HS-27A (cell line): ENCODE data around the gene USP40.

Source experiments
- DNase-seq: peaks from one replicate; pipeline ENCODE4 v3.0.0-alpha.2; 2012; ENCODE audit warnings: low read depth, missing footprints

Gene USP40

GRCh38 chr2:233473386-233473791 is 93.2 kb downstream of the USP40 start:
- DNase-seq: no peak

DNA sequence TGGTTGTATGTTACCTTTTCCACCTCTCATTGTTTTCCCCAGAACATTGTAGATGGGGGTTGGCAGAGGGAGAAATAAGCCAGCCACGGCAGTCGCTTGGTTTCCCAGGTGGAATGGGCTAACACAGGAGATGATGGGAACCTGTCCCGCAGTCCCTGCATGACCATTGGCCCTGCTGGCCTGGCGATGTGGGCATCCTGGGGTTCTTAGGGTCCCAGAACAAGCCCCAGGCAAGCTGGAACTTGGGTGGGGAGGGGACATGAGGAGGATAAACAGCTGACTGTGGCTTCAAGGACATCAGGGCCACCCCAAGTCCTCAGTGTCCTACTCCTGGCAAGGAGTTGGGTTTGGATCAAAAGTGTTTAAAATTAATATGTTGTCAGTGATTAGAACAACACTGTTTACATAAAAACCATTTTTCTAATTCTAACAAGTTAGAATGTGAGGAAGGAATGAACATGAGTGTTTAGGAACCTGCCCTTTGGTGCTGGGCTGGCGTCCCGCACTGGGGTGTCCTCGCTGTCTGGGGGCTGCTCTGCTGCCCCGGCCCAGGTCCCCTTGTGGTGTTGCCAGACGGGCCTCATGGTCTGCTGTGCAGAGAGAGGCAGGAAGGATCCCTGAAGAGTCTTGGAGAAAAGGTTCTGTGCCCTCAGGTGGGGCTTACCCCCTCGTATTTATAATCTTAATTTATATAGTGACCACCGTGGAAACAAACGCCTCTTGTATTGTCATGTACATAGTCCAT is 95.1 kb downstream of the USP40 start:
- no peak for DNase-seq

GRCh38 chr2:233470839-233471238 is 95.7 kb downstream of the USP40 start:
- no peak for DNase-seq

DNA sequence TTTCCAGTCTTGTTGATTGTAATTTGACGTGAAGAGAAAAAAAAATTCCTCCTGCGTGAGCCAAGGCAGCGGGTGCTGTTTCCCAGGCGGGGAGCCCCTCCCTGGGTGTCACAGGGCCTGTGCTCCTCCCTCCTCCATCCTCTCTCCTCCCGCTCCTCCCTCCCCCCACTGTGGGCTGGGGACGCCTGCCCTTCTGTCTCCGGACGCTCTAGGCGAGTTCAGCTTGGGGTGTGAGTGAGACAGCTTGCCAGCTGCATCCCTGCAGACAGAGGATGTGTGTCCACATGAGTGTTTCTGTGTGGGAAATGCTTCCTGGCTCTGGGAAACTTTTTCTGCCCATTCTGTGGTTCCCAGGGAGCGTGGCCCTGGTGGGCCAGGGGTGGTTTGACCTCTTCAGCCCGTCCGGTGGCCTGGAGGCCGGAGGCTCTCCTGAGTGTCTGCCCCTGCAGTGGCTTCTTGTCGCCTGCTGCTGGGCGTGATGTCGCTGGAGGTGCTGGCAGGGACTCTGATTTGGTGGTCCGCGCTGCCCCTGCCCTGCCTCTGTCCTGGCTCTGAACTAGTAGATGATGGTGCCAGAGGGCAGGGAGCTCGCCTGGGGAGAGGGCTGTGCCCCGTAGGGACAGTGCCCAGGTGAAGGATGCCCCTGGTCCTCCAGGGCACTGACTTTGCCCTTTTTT is 96.4 kb downstream of the USP40 start:
- DNase-seq: no peak

- DNase-seq: no peak
These were observed 97.1 kb downstream of the USP40 start for GRCh38 chr2:233469261-233470010.

- no peak for DNase-seq
These were observed 97.9 kb downstream of the USP40 start for GRCh38 chr2:233468741-233469110.

GRCh38 chr2:233468047-233468740 is 98.4 kb downstream of the USP40 start:
- DNase-seq: no peak

DNA sequence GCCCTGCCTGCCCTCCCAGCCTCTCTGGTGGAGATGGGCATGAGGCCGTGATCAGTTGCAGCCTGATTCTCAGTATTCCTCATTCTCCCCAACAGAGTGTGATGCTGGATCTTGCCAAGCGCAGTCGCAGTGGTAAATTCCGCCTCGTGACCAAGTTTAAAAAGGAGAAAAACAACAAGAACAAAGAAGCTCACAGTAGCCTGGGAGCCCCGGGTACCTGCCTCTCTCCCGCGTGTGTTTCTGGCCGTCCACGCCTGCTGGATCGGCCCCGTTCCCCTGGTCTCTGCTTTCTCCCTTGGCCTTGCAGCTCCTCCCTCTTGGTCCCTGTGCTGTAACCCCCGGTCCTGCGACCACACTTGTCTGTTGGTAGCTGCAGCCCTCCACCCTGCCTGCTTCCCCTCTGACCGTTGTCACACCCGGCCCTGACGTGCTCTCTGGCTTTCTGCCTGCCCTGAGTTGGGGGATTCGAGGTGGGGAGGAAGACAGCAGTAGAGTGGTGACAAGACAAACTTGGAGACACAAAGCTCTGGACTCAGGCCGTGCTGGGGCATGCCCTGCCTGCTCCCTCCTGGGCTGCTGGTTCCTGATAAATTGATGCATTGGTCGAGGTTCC is 99.5 kb downstream of the USP40 start:
- DNase-seq: no peak

- no peak for DNase-seq
These were observed 101.9 kb downstream of the USP40 start for GRCh38 chr2:233464531-233465240.

GRCh38 chr2:233464056-233464455 is 102.5 kb downstream of the USP40 start:
- no peak for DNase-seq

- no peak for DNase-seq
These were observed 103.0 kb downstream of the USP40 start for GRCh38 chr2:233463586-233463985.

GRCh38 chr2:233462826-233463470 is 103.6 kb downstream of the USP40 start:
- no peak for DNase-seq

DNA sequence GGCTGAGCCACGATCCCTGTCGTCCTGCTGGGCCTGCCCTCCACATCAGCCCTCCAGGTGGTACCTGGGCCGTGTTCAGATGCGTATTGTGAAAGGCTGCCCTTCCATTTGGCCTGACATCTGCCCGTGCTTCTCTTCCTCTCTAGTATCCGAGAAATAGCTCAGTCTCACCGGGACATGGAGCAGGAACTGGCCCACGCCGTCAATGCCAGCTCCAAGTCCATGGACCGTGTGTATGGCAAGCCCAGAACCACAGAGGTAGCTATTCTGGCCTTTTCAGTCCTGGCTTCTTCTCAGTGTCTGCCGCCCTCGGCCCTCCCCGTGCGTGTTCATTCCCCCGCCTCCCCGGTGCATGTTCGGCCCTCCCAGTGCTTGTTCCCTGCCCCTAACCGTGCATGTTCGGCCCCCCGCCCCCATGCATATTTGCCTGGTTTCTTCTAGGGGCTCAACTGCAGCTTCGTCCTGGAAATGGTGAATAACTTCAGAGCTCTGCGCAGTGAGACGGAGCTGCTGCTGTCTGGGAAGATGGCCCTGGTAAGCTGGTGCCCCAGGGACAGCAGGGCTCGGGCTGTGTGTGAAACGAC is 104.3 kb downstream of the USP40 start:
- no peak for DNase-seq

- DNase-seq: no peak
These were observed 105.1 kb downstream of the USP40 start for GRCh38 chr2:233461481-233461891.

- DNase-seq: no peak
These were observed 105.7 kb downstream of the USP40 start for GRCh38 chr2:233460726-233461441.

DNA sequence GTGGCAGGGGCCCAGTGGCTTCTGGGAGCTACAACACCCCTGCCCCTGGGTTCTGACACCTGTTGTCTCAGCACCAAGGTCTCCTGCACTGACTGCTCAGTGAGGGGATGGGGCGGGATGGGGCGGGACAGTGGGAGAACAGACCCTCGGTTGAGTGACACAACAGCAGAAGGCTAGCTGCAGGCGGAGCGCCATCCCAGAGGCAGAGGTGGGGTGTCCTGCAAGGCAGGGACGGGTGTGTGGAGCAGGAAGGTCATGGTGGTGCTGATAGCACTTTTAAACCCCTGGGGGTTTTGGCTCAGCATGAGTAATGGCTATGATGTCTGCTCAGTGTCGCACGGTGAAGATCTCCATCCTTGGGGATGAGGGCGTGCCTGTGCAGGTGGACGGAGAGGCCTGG is 107.2 kb downstream of the USP40 start:
- DNase-seq: no peak

- DNase-seq: no peak
These were observed 107.8 kb downstream of the USP40 start for GRCh38 chr2:233458826-233459225.

DNA sequence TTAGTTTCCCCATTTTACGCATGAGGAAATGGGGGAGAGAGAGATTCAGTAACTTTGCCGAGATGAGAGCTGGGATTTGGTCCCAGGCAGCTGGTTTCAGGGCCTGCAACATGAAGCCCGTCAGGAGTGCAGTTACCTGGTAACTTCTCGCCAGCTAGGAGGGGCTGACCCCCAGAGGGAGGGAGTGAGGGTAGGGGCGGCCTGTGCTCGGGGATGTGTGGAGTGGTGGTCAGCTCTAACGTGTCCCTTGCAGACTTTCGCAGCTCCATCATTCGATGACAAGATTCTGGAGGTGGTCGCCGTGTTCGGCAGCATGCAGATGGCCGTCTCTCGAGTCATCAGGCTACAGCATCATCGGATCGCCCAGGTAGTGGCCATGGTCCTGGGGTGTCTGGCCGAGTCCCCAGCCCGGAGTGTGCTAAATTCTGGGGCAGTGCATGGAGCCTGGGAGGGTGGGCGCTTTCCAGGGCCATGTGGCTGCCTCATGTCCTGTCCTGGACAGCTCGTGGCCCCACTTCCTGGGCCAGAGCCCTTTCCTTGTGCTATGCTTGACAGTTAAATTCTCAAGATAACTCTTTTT is 108.5 kb downstream of the USP40 start:
- no peak for DNase-seq

GRCh38 chr2:233457356-233457755 is 109.2 kb downstream of the USP40 start:
- DNase-seq: no peak
